Neural cell (in vitro differentiated cells): Measurements from ENCODE around the gene HHIP. TPM values are rescaled to one million over a fixed set of nuclear protein-coding genes. Genes with fewer than 3 reads are reported as not detected.

ENCODE experiments used
- H2AFZ ChIP-seq: fragments of 200-600, 300-800 bp; sonication (generic), shearing (Covaris generic); 2 replicates; pipeline ENCODE4 v1.6.0; 2014; ENCODE audit warnings: low read depth, mild to moderate bottlenecking, antibody characterized with exemption, low read length, moderate library complexity
- H3F3A ChIP-seq: fragments of 200-600 bp; shearing (Covaris generic); 2 replicates; pipeline ENCODE4 v1.6.1; 2016; ENCODE audit warnings: mild to moderate bottlenecking, moderate library complexity, mixed read lengths, antibody characterized with exemption, low read length; ENCODE audit not compliant: insufficient read depth, poor library complexity, severe bottlenecking
- H3K27ac ChIP-seq: fragments of 200-600, 300-800 bp; sonication (generic), shearing (Covaris generic); 2 replicates; pipeline ENCODE4 v1.5.1; 2014; ENCODE audit warnings: mild to moderate bottlenecking, low read length, moderate library complexity
- H3K27me3 ChIP-seq: fragments of 300-800, 200-600 bp; sonication (generic), shearing (Covaris generic); 2 replicates; pipeline ENCODE4 v1.6.0; 2014; ENCODE audit warnings: mild to moderate bottlenecking, low read depth, low read length, moderate library complexity; ENCODE audit not compliant: insufficient read depth
- H3K36me3 ChIP-seq: fragments of 300-800, 200-600 bp; sonication (generic), shearing (Covaris generic); 2 replicates; pipeline ENCODE4 v1.5.1; 2014; ENCODE audit warnings: mild to moderate bottlenecking, antibody characterized with exemption, low read length, moderate library complexity; ENCODE audit not compliant: insufficient read depth
- H3K4me2 ChIP-seq: fragments of 300-800, 200-600 bp; sonication (generic), shearing (Covaris generic); 2 replicates; pipeline ENCODE4 v1.6.0; 2014; ENCODE audit warnings: mild to moderate bottlenecking, low read length
- H3K4me3 ChIP-seq: fragments of 300-800, 200-600 bp; sonication (generic), shearing (Covaris generic); 2 replicates; pipeline ENCODE4 v1.5.1; 2014; ENCODE audit warnings: mild to moderate bottlenecking, low read length, moderate library complexity
- H3K79me2 ChIP-seq: fragments of 200-600 bp; shearing (Covaris generic); replicated peaks from 2 replicates; pipeline ENCODE4 v1.6.0; 2014; ENCODE audit warnings: mild to moderate bottlenecking, low read length, moderate library complexity; ENCODE audit not compliant: insufficient read depth
- H3K9ac ChIP-seq: fragments of 300-800, 200-600 bp; sonication (generic), shearing (Covaris generic); 2 replicates; pipeline ENCODE4 v1.6.1; 2016; ENCODE audit warnings: mild to moderate bottlenecking, low read length, mixed read lengths
- H3K9me2 ChIP-seq: fragments of 200-600 bp; shearing (Covaris generic); 2 replicates; pipeline ENCODE4 v1.6.1; 2016; ENCODE audit warnings: mild to moderate bottlenecking, low read length, mixed read lengths; ENCODE audit not compliant: insufficient read depth
- H3K9me3 ChIP-seq: fragments of 200-600, 300-800 bp; sonication (generic), shearing (Covaris generic); 2 replicates; pipeline ENCODE4 v1.6.1; 2016; ENCODE audit warnings: mild to moderate bottlenecking, mixed run types, low read length, moderate library complexity, mixed read lengths
- H4K20me1 ChIP-seq: fragments of 200-600 bp; shearing (Covaris generic); 2 replicates; pipeline ENCODE4 v1.6.1; 2016; ENCODE audit warnings: mild to moderate bottlenecking, mixed run types; ENCODE audit not compliant: insufficient read depth
- EP300 ChIP-seq: fragments of 450-650 bp; conservative IDR thresholded peaks from 2 replicates; pipeline ENCODE4 v1.6.1; 2014; ENCODE audit warnings: antibody characterized with exemption, mild to moderate bottlenecking, moderate library complexity; ENCODE audit not compliant: poor library complexity, severe bottlenecking
- EZH2 ChIP-seq: fragments of 200-600, 300-800 bp; shearing (Covaris generic), sonication (generic); IDR thresholded peaks from 2 replicates; pipeline ENCODE4 v1.6.1; 2014; ENCODE audit warnings: antibody characterized with exemption, low read length, borderline replicate concordance, mild to moderate bottlenecking; ENCODE audit not compliant: insufficient read depth, poor library complexity, severe bottlenecking
- MXI1 ChIP-seq: fragments of 450-650 bp; conservative IDR thresholded peaks from 2 replicates; pipeline ENCODE4 v1.6.1; 2014; ENCODE audit warnings: antibody characterized with exemption, mild to moderate bottlenecking; ENCODE audit not compliant: poor library complexity, severe bottlenecking
- POLR2AphosphoS5 ChIP-seq: IDR thresholded peaks from 2 replicates; pipeline ENCODE4 v1.6.1; 2012
- RAD21 ChIP-seq: fragments of 450-650 bp; conservative IDR thresholded peaks from 2 replicates; pipeline ENCODE4 v1.6.1; 2014; ENCODE audit warnings: antibody characterized with exemption, mild to moderate bottlenecking, moderate library complexity
- SMC3 ChIP-seq: fragments of 450-650 bp; conservative IDR thresholded peaks from 2 replicates; pipeline ENCODE4 v1.6.1; 2014; ENCODE audit warnings: antibody characterized with exemption, mild to moderate bottlenecking, moderate library complexity; ENCODE audit not compliant: poor library complexity
- TAF1 ChIP-seq: IDR thresholded peaks from 2 replicates; pipeline ENCODE4 v1.6.1; 2012; ENCODE audit warnings: low read depth
- polyA plus RNA-seq: library from polyadenylated mRNA; depleted of rRNA; stranded (reverse); fragments of >200 nt; gene quantifications from 2 replicates; pipeline ENCODE4 v1.2.3, GENCODE V29; 2014
- TF ChIP-seq, protein P1 (sequence below): fragments of 450-650 bp; IDR thresholded peaks from 2 replicates; pipeline ENCODE4 v1.5.1; 2014; ENCODE audit warnings: antibody characterized with exemption, mild to moderate bottlenecking, moderate library complexity; ENCODE audit not compliant: poor library complexity, severe bottlenecking
- TF ChIP-seq, protein P2 (sequence below): IDR thresholded peaks from 2 replicates; pipeline ENCODE4 v1.6.1; 2012; ENCODE audit warnings: borderline replicate concordance

The HHIP gene
- polyA plus RNA-seq, 1 donor from 2014 or later, result not detected

DNA sequence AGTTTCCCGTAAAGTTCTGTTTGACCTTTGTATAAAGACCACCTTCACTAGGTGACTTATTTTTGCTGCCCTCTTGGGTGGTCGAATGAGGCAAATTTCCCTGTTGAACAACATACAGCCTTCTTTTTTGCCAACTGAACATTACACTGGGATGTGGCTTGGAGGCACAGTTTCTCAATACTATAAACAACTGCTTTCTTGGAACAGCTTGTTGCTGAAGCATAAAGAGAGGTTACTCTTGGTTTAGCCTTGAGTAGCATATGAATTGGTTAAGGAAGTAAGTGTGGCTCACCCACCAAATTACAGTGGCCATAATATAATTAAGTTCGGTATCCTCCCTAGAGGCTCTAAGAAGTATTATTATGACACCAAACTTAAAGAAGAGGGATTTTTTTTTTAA, 40.0 kb downstream of the HHIP start:
- Histone ChIP-seq H3K79me2 (no peaks in the 10 kb centered on the region), H3K9ac (no peak overlapping the region), H4K20me1 (no peaks in the 10 kb centered on the region), H3K27ac (no peak overlapping the region), H3K4me3 (no peak overlapping the region), H3K27me3 (no peaks in the 10 kb centered on the region), H3K9me3 (no peaks in the 10 kb centered on the region), H3K9me2 (no peaks in the 10 kb centered on the region), H3K4me2 (no peak overlapping the region), H3F3A (no peaks in the 10 kb centered on the region), H3K36me3 (no peaks in the 10 kb centered on the region), H2AFZ (no peak overlapping the region)
- TF ChIP-seq MXI1, result no peak
- TF ChIP-seq TAF1, result no peak
- TF ChIP-seq, protein P1, sequence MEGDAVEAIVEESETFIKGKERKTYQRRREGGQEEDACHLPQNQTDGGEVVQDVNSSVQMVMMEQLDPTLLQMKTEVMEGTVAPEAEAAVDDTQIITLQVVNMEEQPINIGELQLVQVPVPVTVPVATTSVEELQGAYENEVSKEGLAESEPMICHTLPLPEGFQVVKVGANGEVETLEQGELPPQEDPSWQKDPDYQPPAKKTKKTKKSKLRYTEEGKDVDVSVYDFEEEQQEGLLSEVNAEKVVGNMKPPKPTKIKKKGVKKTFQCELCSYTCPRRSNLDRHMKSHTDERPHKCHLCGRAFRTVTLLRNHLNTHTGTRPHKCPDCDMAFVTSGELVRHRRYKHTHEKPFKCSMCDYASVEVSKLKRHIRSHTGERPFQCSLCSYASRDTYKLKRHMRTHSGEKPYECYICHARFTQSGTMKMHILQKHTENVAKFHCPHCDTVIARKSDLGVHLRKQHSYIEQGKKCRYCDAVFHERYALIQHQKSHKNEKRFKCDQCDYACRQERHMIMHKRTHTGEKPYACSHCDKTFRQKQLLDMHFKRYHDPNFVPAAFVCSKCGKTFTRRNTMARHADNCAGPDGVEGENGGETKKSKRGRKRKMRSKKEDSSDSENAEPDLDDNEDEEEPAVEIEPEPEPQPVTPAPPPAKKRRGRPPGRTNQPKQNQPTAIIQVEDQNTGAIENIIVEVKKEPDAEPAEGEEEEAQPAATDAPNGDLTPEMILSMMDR, result no peak
- TF ChIP-seq RAD21, result no peak
- no peak for TF ChIP-seq EP300
- TF ChIP-seq POLR2AphosphoS5, result no peak
- TF ChIP-seq, protein P2, sequence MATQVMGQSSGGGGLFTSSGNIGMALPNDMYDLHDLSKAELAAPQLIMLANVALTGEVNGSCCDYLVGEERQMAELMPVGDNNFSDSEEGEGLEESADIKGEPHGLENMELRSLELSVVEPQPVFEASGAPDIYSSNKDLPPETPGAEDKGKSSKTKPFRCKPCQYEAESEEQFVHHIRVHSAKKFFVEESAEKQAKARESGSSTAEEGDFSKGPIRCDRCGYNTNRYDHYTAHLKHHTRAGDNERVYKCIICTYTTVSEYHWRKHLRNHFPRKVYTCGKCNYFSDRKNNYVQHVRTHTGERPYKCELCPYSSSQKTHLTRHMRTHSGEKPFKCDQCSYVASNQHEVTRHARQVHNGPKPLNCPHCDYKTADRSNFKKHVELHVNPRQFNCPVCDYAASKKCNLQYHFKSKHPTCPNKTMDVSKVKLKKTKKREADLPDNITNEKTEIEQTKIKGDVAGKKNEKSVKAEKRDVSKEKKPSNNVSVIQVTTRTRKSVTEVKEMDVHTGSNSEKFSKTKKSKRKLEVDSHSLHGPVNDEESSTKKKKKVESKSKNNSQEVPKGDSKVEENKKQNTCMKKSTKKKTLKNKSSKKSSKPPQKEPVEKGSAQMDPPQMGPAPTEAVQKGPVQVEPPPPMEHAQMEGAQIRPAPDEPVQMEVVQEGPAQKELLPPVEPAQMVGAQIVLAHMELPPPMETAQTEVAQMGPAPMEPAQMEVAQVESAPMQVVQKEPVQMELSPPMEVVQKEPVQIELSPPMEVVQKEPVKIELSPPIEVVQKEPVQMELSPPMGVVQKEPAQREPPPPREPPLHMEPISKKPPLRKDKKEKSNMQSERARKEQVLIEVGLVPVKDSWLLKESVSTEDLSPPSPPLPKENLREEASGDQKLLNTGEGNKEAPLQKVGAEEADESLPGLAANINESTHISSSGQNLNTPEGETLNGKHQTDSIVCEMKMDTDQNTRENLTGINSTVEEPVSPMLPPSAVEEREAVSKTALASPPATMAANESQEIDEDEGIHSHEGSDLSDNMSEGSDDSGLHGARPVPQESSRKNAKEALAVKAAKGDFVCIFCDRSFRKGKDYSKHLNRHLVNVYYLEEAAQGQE, result no peak
- no peak for TF ChIP-seq SMC3
- TF ChIP-seq EZH2, result no peak

DNA sequence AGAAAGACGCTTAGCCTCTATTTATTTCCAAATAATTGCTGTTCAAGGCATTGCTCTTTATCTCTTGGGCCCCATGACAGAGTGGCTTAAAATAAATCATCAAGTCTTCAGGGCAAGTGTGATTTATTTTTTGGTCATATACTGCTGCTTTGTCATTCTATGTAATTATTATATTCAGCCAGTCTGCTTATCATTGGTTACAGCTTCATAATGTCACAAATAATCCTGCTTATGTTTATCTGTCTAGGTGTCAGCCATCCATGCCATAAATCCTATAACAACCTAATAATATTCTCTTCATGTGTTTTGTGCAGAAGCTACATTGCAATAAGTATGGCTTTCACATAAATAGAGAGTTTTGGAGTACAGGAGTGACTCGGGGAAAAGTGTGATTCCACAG, 41.0 kb downstream of the HHIP start:
- H3K79me2 ChIP-seq, result no peaks in the 10 kb centered on the region
- H3F3A ChIP-seq, result no peaks in the 10 kb centered on the region
- H3K4me3 ChIP-seq, result no peak overlapping the region
- H3K27ac ChIP-seq, result no peak overlapping the region
- no peak overlapping the region for H3K9ac ChIP-seq
- no peak overlapping the region for H3K4me2 ChIP-seq
- H3K36me3 ChIP-seq, result no peaks in the 10 kb centered on the region
- no peaks in the 10 kb centered on the region for H4K20me1 ChIP-seq
- H3K9me2 ChIP-seq, result no peaks in the 10 kb centered on the region
- TF ChIP-seq, protein P2, result no peak
- no peaks in the 10 kb centered on the region for H3K27me3 ChIP-seq
- no peaks in the 10 kb centered on the region for H3K9me3 ChIP-seq
- no peak overlapping the region for H2AFZ ChIP-seq
